GM23338 (cell line): ENCODE data around the gene CDK5. TPM values are rescaled to one million over a fixed set of nuclear protein-coding genes. Genes with fewer than 3 reads are reported as not detected.

Experiments used
- ATAC-seq: fragments of 200-7000 bp; cut with Tn5 transposase; 3 replicates; pipeline ENCODE4 v1.9.1; 2020
- DNase-seq: peaks from one replicate; pipeline ENCODE4 v3.0.0-alpha.2; 2015; ENCODE audit warnings: low spot score
- H2AFZ ChIP-seq: fragments of 200-600 bp; sonication (generic); 2 replicates; pipeline ENCODE4 v1.8.0; 2016; ENCODE audit warnings: antibody characterized with exemption, mild to moderate bottlenecking, moderate library complexity
- H3F3A ChIP-seq: fragments of 200-600 bp; sonication (generic); replicated peaks from 2 replicates; pipeline ENCODE4 v1.8.0; 2017; ENCODE audit warnings: antibody characterized with exemption, mixed run types, low read depth
- H3K27ac ChIP-seq: fragments of 200-600 bp; sonication (generic); 2 replicates; pipeline ENCODE4 v1.6.1; 2016; ENCODE audit warnings: low read depth
- H3K27me3 ChIP-seq: fragments of 200-600 bp; sonication (generic); 2 replicates; pipeline ENCODE4 v1.8.0; 2016; ENCODE audit warnings: mild to moderate bottlenecking, mixed run types, moderate library complexity; ENCODE audit not compliant: insufficient read depth
- H3K36me3 ChIP-seq: fragments of 200-600 bp; sonication (generic); 2 replicates; pipeline ENCODE4 v1.8.0; 2016; ENCODE audit warnings: mild to moderate bottlenecking; ENCODE audit not compliant: insufficient read depth
- H3K4me1 ChIP-seq: fragments of 200-600 bp; sonication (generic); 2 replicates; pipeline ENCODE4 v1.8.0; 2016; ENCODE audit warnings: mild to moderate bottlenecking, moderate library complexity; ENCODE audit not compliant: insufficient read depth
- H3K4me2 ChIP-seq: fragments of 200-600 bp; sonication (generic); 2 replicates; pipeline ENCODE4 v1.7.1; 2017; ENCODE audit warnings: mixed run types
- H3K4me3 ChIP-seq: fragments of 200-600 bp; sonication (generic); 2 replicates; pipeline ENCODE4 v1.6.1; 2016; ENCODE audit warnings: mixed run types
- H3K79me2 ChIP-seq: fragments of 200-600 bp; sonication (generic); replicated peaks from 2 replicates; pipeline ENCODE4 v1.8.0; 2017; ENCODE audit warnings: mild to moderate bottlenecking; ENCODE audit not compliant: insufficient read depth
- H3K9me2 ChIP-seq: fragments of 200-600 bp; sonication (generic); 2 replicates; pipeline ENCODE4 v1.8.0; 2017; ENCODE audit not compliant: insufficient read depth
- H4K20me1 ChIP-seq: fragments of 200-600 bp; sonication (generic); replicated peaks from 2 replicates; pipeline ENCODE4 v1.8.0; 2017; ENCODE audit warnings: mild to moderate bottlenecking; ENCODE audit not compliant: insufficient read depth
- H3K27ac Mint-ChIP-seq: 2 replicates; pipeline ENCODE4 v1.8.0; 2020; ENCODE audit warnings: inconsistent platforms, mild to moderate bottlenecking, moderate library complexity, mixed read lengths
- H3K27me3 Mint-ChIP-seq: 3 replicates; pipeline ENCODE4 v1.8.0; 2022; ENCODE audit warnings: low read depth, mild to moderate bottlenecking, moderate library complexity, mixed read lengths, inconsistent platforms; ENCODE audit not compliant: insufficient read depth, poor library complexity
- H3K36me3 Mint-ChIP-seq: 3 replicates; pipeline ENCODE4 v1.8.0; 2021; ENCODE audit warnings: low read depth, mild to moderate bottlenecking, inconsistent platforms, moderate library complexity, mixed read lengths
- H3K4me1 Mint-ChIP-seq: 3 replicates; pipeline ENCODE4 v1.8.0; 2020; ENCODE audit warnings: mild to moderate bottlenecking, inconsistent platforms, mixed read lengths
- H3K4me3 Mint-ChIP-seq: 3 replicates; pipeline ENCODE4 v1.8.0; 2021; ENCODE audit warnings: moderate library complexity, mild to moderate bottlenecking, inconsistent platforms, mixed read lengths
- H3K9me3 Mint-ChIP-seq: 3 replicates; pipeline ENCODE4 v1.8.0; 2020; ENCODE audit warnings: moderate library complexity, mild to moderate bottlenecking, inconsistent platforms, mixed read lengths
- EZH2 ChIP-seq: fragments of 200-600 bp; sonication (generic); IDR thresholded peaks from one replicate; pipeline ENCODE4 v1.8.0; 2017; ENCODE audit warnings: antibody characterized with exemption, mild to moderate bottlenecking, low read depth; ENCODE audit not compliant: unreplicated experiment
- JUNB ChIP-seq: IDR thresholded peaks from one replicate; pipeline ENCODE4 v1.6.1; 2016; ENCODE audit warnings: antibody characterized with exemption; ENCODE audit not compliant: unreplicated experiment
- NANOG ChIP-seq: IDR thresholded peaks from 2 replicates; pipeline ENCODE4 v1.6.1; 2016; ENCODE audit warnings: antibody characterized with exemption, borderline replicate concordance
- POLR2AphosphoS5 ChIP-seq: IDR thresholded peaks from 2 replicates; pipeline ENCODE4 v1.6.1; 2016; ENCODE audit warnings: antibody characterized with exemption, low read depth
- polyA plus RNA-seq: library from polyadenylated mRNA; unstranded; fragments of >200 nt; fragmentation: Nextera tagmentation; extraction: Ambion mirVana; gene quantifications from 2 replicates; pipeline ENCODE4 v1.2.1, GENCODE V29; 2016
- total RNA-seq: library from RNA; depleted of rRNA; stranded (reverse); fragments of >200 nt; shearing (Covaris generic); gene quantifications from 2 replicates; pipeline ENCODE4 v1.2.3, GENCODE V29; 2014
- TF ChIP-seq, protein P1 (sequence below): IDR thresholded peaks from one replicate; pipeline ENCODE4 v1.6.1; 2018; ENCODE audit warnings: antibody characterized with exemption; ENCODE audit not compliant: unreplicated experiment
- TF ChIP-seq, protein P2 (sequence below): fragments of 250-450 bp; sonication (Bioruptor Pico); IDR thresholded peaks from 2 replicates; pipeline ENCODE4 v1.5.0; 2020; ENCODE audit warnings: mild to moderate bottlenecking, moderate library complexity
- TF ChIP-seq, protein P3 (sequence below), 2 experiments: fragments of 200-600 bp in 1 of 2; sonication (generic) in 1 of 2; conservative IDR thresholded peaks; 2 replicates each; pipeline versions ENCODE4 v1.5.1 to v1.6.1; 2016 to 2017; ENCODE audit warnings: antibody characterized with exemption in 2 of 2, low read depth in 2 of 2, mild to moderate bottlenecking in 2 of 2, moderate library complexity in 1 of 2

The CDK5 gene
- total and polyA plus RNA-seq, 2 experiments from 2014 or later = 19.8 to 27.1 TPM

DNA sequence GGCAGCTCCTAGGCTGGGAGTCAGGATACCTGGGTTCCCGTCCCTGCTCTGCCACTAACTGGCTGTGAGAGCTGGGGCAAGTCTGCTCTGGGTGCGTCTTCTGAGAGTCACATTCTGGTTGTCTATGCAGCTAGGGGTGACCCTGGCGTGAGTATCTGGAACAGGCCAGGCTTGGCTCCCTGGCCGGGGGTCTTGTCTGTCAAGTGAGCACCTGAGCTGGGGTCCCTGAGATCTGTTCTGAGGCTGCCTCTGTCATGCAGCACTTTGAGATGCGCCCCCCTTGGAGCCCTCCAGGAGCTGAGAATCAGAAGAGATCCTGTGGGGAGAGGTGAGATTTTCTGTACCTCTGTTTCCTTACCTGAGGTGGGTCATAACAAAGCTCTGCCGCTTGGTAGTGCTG is 36.1 kb upstream of the CDK5 start:
- Histone ChIP-seq H2AFZ (no peak overlapping the region), H3K4me3 (no peak overlapping the region), H4K20me1 (peaks cover 67% of the 10 kb centered on the region), H3K27ac (no peak overlapping the region), H3K79me2 (peaks cover 100% of the 10 kb centered on the region), H3K4me2 (peak overlapping the region; percentile 26; the same call in 1 of the 2 replicates), H3K4me1 (peaks cover 9% of the 10 kb centered on the region), H3K9me2 (no peaks in the 10 kb centered on the region), H3K36me3 (no peaks in the 10 kb centered on the region), H3K27me3 (peaks cover 15% of the 10 kb centered on the region), H3F3A (peaks cover 9% of the 10 kb centered on the region; the same call in 1 of the 2 replicates)
- H3K9me3 Mint-ChIP-seq = no peaks in the 10 kb centered on the region; the same call in 2 of the 3 replicates
- no peak for TF ChIP-seq EZH2
- TF ChIP-seq JUNB = no peak
- TF ChIP-seq POLR2AphosphoS5 = no peak
- no peak for TF ChIP-seq NANOG
- TF ChIP-seq, protein P1, sequence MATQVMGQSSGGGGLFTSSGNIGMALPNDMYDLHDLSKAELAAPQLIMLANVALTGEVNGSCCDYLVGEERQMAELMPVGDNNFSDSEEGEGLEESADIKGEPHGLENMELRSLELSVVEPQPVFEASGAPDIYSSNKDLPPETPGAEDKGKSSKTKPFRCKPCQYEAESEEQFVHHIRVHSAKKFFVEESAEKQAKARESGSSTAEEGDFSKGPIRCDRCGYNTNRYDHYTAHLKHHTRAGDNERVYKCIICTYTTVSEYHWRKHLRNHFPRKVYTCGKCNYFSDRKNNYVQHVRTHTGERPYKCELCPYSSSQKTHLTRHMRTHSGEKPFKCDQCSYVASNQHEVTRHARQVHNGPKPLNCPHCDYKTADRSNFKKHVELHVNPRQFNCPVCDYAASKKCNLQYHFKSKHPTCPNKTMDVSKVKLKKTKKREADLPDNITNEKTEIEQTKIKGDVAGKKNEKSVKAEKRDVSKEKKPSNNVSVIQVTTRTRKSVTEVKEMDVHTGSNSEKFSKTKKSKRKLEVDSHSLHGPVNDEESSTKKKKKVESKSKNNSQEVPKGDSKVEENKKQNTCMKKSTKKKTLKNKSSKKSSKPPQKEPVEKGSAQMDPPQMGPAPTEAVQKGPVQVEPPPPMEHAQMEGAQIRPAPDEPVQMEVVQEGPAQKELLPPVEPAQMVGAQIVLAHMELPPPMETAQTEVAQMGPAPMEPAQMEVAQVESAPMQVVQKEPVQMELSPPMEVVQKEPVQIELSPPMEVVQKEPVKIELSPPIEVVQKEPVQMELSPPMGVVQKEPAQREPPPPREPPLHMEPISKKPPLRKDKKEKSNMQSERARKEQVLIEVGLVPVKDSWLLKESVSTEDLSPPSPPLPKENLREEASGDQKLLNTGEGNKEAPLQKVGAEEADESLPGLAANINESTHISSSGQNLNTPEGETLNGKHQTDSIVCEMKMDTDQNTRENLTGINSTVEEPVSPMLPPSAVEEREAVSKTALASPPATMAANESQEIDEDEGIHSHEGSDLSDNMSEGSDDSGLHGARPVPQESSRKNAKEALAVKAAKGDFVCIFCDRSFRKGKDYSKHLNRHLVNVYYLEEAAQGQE = no peak
- TF ChIP-seq, protein P2, sequence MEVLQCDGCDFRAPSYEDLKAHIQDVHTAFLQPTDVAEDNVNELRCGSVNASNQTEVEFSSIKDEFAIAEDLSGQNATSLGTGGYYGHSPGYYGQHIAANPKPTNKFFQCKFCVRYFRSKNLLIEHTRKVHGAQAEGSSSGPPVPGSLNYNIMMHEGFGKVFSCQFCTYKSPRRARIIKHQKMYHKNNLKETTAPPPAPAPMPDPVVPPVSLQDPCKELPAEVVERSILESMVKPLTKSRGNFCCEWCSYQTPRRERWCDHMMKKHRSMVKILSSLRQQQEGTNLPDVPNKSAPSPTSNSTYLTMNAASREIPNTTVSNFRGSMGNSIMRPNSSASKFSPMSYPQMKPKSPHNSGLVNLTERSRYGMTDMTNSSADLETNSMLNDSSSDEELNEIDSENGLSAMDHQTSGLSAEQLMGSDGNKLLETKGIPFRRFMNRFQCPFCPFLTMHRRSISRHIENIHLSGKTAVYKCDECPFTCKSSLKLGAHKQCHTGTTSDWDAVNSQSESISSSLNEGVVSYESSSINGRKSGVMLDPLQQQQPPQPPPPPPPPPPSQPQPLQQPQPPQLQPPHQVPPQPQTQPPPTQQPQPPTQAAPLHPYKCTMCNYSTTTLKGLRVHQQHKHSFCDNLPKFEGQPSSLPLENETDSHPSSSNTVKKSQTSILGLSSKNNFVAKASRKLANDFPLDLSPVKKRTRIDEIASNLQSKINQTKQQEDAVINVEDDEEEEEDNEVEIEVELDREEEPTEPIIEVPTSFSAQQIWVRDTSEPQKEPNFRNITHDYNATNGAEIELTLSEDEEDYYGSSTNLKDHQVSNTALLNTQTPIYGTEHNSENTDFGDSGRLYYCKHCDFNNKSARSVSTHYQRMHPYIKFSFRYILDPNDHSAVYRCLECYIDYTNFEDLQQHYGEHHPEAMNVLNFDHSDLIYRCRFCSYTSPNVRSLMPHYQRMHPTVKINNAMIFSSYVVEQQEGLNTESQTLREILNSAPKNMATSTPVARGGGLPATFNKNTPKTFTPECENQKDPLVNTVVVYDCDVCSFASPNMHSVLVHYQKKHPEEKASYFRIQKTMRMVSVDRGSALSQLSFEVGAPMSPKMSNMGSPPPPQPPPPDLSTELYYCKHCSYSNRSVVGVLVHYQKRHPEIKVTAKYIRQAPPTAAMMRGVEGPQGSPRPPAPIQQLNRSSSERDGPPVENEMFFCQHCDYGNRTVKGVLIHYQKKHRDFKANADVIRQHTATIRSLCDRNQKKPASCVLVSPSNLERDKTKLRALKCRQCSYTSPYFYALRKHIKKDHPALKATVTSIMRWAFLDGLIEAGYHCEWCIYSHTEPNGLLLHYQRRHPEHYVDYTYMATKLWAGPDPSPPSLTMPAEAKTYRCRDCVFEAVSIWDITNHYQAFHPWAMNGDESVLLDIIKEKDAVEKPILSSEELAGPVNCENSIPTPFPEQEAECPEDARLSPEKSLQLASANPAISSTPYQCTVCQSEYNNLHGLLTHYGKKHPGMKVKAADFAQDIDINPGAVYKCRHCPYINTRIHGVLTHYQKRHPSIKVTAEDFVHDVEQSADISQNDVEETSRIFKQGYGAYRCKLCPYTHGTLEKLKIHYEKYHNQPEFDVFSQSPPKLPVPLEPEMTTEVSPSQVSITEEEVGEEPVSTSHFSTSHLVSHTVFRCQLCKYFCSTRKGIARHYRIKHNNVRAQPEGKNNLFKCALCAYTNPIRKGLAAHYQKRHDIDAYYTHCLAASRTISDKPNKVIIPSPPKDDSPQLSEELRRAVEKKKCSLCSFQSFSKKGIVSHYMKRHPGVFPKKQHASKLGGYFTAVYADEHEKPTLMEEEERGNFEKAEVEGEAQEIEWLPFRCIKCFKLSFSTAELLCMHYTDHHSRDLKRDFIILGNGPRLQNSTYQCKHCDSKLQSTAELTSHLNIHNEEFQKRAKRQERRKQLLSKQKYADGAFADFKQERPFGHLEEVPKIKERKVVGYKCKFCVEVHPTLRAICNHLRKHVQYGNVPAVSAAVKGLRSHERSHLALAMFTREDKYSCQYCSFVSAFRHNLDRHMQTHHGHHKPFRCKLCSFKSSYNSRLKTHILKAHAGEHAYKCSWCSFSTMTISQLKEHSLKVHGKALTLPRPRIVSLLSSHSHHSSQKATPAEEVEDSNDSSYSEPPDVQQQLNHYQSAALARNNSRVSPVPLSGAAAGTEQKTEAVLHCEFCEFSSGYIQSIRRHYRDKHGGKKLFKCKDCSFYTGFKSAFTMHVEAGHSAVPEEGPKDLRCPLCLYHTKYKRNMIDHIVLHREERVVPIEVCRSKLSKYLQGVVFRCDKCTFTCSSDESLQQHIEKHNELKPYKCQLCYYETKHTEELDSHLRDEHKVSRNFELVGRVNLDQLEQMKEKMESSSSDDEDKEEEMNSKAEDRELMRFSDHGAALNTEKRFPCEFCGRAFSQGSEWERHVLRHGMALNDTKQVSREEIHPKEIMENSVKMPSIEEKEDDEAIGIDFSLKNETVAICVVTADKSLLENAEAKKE = no peak
- TF ChIP-seq, protein P3, sequence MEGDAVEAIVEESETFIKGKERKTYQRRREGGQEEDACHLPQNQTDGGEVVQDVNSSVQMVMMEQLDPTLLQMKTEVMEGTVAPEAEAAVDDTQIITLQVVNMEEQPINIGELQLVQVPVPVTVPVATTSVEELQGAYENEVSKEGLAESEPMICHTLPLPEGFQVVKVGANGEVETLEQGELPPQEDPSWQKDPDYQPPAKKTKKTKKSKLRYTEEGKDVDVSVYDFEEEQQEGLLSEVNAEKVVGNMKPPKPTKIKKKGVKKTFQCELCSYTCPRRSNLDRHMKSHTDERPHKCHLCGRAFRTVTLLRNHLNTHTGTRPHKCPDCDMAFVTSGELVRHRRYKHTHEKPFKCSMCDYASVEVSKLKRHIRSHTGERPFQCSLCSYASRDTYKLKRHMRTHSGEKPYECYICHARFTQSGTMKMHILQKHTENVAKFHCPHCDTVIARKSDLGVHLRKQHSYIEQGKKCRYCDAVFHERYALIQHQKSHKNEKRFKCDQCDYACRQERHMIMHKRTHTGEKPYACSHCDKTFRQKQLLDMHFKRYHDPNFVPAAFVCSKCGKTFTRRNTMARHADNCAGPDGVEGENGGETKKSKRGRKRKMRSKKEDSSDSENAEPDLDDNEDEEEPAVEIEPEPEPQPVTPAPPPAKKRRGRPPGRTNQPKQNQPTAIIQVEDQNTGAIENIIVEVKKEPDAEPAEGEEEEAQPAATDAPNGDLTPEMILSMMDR (conservative IDR thresholded peaks at IDR 0.05; ENCODE audit: low read depth in 2 of 2) = no peak
- peaks cover 23% of the 10 kb centered on the region for H3K27me3 Mint-ChIP-seq
- H3K4me1 Mint-ChIP-seq = peaks cover 32% of the 10 kb centered on the region
- no peak for ATAC-seq
- H3K36me3 Mint-ChIP-seq = peaks cover 25% of the 10 kb centered on the region
- no peak overlapping the region for H3K4me3 Mint-ChIP-seq
- DNase-seq = no peak
- H3K27ac Mint-ChIP-seq = no peak overlapping the region
